Measurements from ENCODE around the gene GABRB2.

The GABRB2 gene

GRCh38 chr5:161539016-161539415, 7.5 kb downstream of the GABRB2 start:
- H3K4me2 ChIP-seq (ENCODE audit: low read depth, low read length, poor library complexity, severe bottlenecking): no peak overlapping the region
- no peaks in the 10 kb centered on the region for H3K36me3 ChIP-seq (ENCODE audit: low read length)
- H3F3A ChIP-seq (ENCODE audit: insufficient read depth): no peaks in the 10 kb centered on the region
- TF ChIP-seq CTCF (IDR thresholded peaks at IDR 0.05; ENCODE audit: insufficient read depth, low read length, poor library complexity, severe bottlenecking) (no peak), EZH2phosphoT487 (conservative IDR thresholded peaks at IDR 0.05; ENCODE audit: low read length) (no peak)
- no peak overlapping the region for H3K9ac ChIP-seq (ENCODE audit: low read length)
- no peaks in the 10 kb centered on the region for H3K9me2 ChIP-seq (replicated peaks; ENCODE audit: insufficient read depth, low read length)
- H3K4me3 ChIP-seq (ENCODE audit: insufficient read depth, low read length, poor library complexity, severe bottlenecking): no peak overlapping the region
- no peaks in the 10 kb centered on the region for H3K9me3 ChIP-seq (ENCODE audit: insufficient read depth, low read length)
- no peaks in the 10 kb centered on the region for H3K79me2 ChIP-seq (ENCODE audit: insufficient read depth, low read length)
- H4K20me1 ChIP-seq (ENCODE audit: low read depth, low read length): no peaks in the 10 kb centered on the region
- no peak overlapping the region for H3K27ac ChIP-seq (ENCODE audit: low read depth, low read length)
- H2AFZ ChIP-seq (ENCODE audit: low read depth, low read length, severe bottlenecking): no peak overlapping the region
- H3K27me3 ChIP-seq (ENCODE audit: low read length): no peaks in the 10 kb centered on the region

- no peaks in the 10 kb centered on the region for H3F3A ChIP-seq (ENCODE audit: insufficient read depth)
- no peaks in the 10 kb centered on the region for H3K9me3 ChIP-seq (ENCODE audit: insufficient read depth, low read length)
- H3K9ac ChIP-seq (ENCODE audit: low read length): no peak overlapping the region
- no peaks in the 10 kb centered on the region for H3K27me3 ChIP-seq (ENCODE audit: low read length)
- H3K27ac ChIP-seq (ENCODE audit: low read depth, low read length): no peak overlapping the region
- no peak overlapping the region for H3K4me3 ChIP-seq (ENCODE audit: insufficient read depth, low read length, poor library complexity, severe bottlenecking)
- H4K20me1 ChIP-seq (ENCODE audit: low read depth, low read length): no peaks in the 10 kb centered on the region
- H2AFZ ChIP-seq (ENCODE audit: low read depth, low read length, severe bottlenecking): no peak overlapping the region
- peak; percentile 16 for TF ChIP-seq CTCF (IDR thresholded peaks at IDR 0.05; ENCODE audit: insufficient read depth, low read length, poor library complexity, severe bottlenecking)
- TF ChIP-seq EZH2phosphoT487 (conservative IDR thresholded peaks at IDR 0.05; ENCODE audit: low read length): no peak
- H3K4me2 ChIP-seq (ENCODE audit: low read depth, low read length, poor library complexity, severe bottlenecking): no peak overlapping the region
- H3K36me3 ChIP-seq (ENCODE audit: low read length): no peaks in the 10 kb centered on the region
- no peaks in the 10 kb centered on the region for H3K79me2 ChIP-seq (ENCODE audit: insufficient read depth, low read length)
- H3K9me2 ChIP-seq (replicated peaks; ENCODE audit: insufficient read depth, low read length): no peaks in the 10 kb centered on the region
Observed at GRCh38 chr5:161535762-161536161, 10.8 kb downstream of the GABRB2 start.

- H3K27me3 ChIP-seq (ENCODE audit: low read length): no peaks in the 10 kb centered on the region
- no peak overlapping the region for H3K27ac ChIP-seq (ENCODE audit: low read depth, low read length)
- H3K9me3 ChIP-seq (ENCODE audit: insufficient read depth, low read length): no peaks in the 10 kb centered on the region
- no peaks in the 10 kb centered on the region for H3F3A ChIP-seq (ENCODE audit: insufficient read depth)
- TF ChIP-seq EZH2phosphoT487 (conservative IDR thresholded peaks at IDR 0.05; ENCODE audit: low read length) (no peak), CTCF (IDR thresholded peaks at IDR 0.05; ENCODE audit: insufficient read depth, low read length, poor library complexity, severe bottlenecking) (no peak)
- H4K20me1 ChIP-seq (ENCODE audit: low read depth, low read length): no peaks in the 10 kb centered on the region
- H3K79me2 ChIP-seq (ENCODE audit: insufficient read depth, low read length): no peaks in the 10 kb centered on the region
- H3K4me2 ChIP-seq (ENCODE audit: low read depth, low read length, poor library complexity, severe bottlenecking): no peak overlapping the region
- H2AFZ ChIP-seq (ENCODE audit: low read depth, low read length, severe bottlenecking): no peak overlapping the region
- no peak overlapping the region for H3K4me3 ChIP-seq (ENCODE audit: insufficient read depth, low read length, poor library complexity, severe bottlenecking)
- no peaks in the 10 kb centered on the region; the same call in 1 of the 2 replicates for H3K36me3 ChIP-seq (ENCODE audit: low read length)
- no peak overlapping the region for H3K9ac ChIP-seq (ENCODE audit: low read length)
- no peaks in the 10 kb centered on the region for H3K9me2 ChIP-seq (replicated peaks; ENCODE audit: insufficient read depth, low read length)
Observed at GRCh38 chr5:161530700-161531099, 15.8 kb downstream of the GABRB2 start.

Measured in SU-DHL-6 (cell line).